GM23248 (cell line): ENCODE measurements around the gene RSPH1. TPM values are rescaled to one million over a fixed set of nuclear protein-coding genes. Genes with fewer than 3 reads are reported as not detected.

ENCODE experiments used
- DNase-seq: peaks from one replicate; pipeline ENCODE4 v3.0.0-alpha.2; 2015
- H2AFZ ChIP-seq: fragments of 200-600 bp; sonication (generic); 2 replicates; pipeline ENCODE4 v1.6.1; 2016; ENCODE audit warnings: antibody characterized with exemption
- H3F3A ChIP-seq: fragments of 200-600 bp; sonication (generic); 2 replicates; pipeline ENCODE4 v1.6.1; 2016; ENCODE audit warnings: mild to moderate bottlenecking, antibody characterized with exemption, mixed run types; ENCODE audit not compliant: insufficient read depth
- H3K27ac ChIP-seq: fragments of 200-600 bp; sonication (generic); 2 replicates; pipeline ENCODE4 v1.5.1; 2016; ENCODE audit warnings: mild to moderate bottlenecking
- H3K27me3 ChIP-seq: fragments of 200-600 bp; sonication (generic); replicated peaks from 2 replicates; pipeline ENCODE4 v1.6.1; 2016; ENCODE audit warnings: mild to moderate bottlenecking; ENCODE audit not compliant: insufficient read depth
- H3K36me3 ChIP-seq: fragments of 200-600 bp; sonication (generic); 2 replicates; pipeline ENCODE4 v1.6.1; 2016; ENCODE audit warnings: low read depth, mild to moderate bottlenecking
- H3K4me1 ChIP-seq: fragments of 200-600 bp; sonication (generic); 2 replicates; pipeline ENCODE4 v1.6.1; 2016; ENCODE audit warnings: mild to moderate bottlenecking; ENCODE audit not compliant: insufficient read depth
- H3K4me2 ChIP-seq: fragments of 200-600 bp; sonication (generic); one replicate; pipeline ENCODE4 v1.6.1; 2016; ENCODE audit warnings: mild to moderate bottlenecking; ENCODE audit not compliant: unreplicated experiment
- H3K4me3 ChIP-seq: fragments of 200-600 bp; sonication (generic); 2 replicates; pipeline ENCODE4 v1.5.1; 2016; ENCODE audit warnings: mild to moderate bottlenecking
- H3K79me2 ChIP-seq: fragments of 200-600 bp; sonication (generic); 2 replicates; pipeline ENCODE4 v1.6.1; 2016; ENCODE audit warnings: mild to moderate bottlenecking; ENCODE audit not compliant: insufficient read depth
- H3K9ac ChIP-seq: fragments of 200-600 bp; sonication (generic); 2 replicates; pipeline ENCODE4 v1.6.1; 2016; ENCODE audit warnings: mild to moderate bottlenecking
- H3K9me2 ChIP-seq: fragments of 200-600 bp; sonication (generic); 2 replicates; pipeline ENCODE4 v1.6.1; 2016; ENCODE audit warnings: mixed run types, mild to moderate bottlenecking, moderate library complexity; ENCODE audit not compliant: insufficient read depth
- H3K9me3 ChIP-seq: fragments of 200-600 bp; sonication (generic); one replicate; pipeline ENCODE4 v1.6.1; 2017; ENCODE audit warnings: low read depth
- H4K20me1 ChIP-seq: fragments of 200-600 bp; sonication (generic); 2 replicates; pipeline ENCODE4 v1.6.0; 2016; ENCODE audit not compliant: insufficient read depth
- EZH2 ChIP-seq: fragments of 200-600 bp; sonication (generic); IDR thresholded peaks from 2 replicates; pipeline ENCODE4 v1.6.1; 2018; ENCODE audit warnings: antibody characterized with exemption, mild to moderate bottlenecking; ENCODE audit not compliant: insufficient read depth, poor library complexity, severe bottlenecking
- EZH2phosphoT487 ChIP-seq: fragments of 200-600 bp; sonication (generic); IDR thresholded peaks from 2 replicates; pipeline ENCODE4 v1.6.1; 2018; ENCODE audit warnings: antibody characterized with exemption, moderate library complexity, mild to moderate bottlenecking, low read depth; ENCODE audit not compliant: insufficient read depth
- WGBS, 2 experiments: methylation state at CpG; one replicate each; pipeline ENCODE4 v1.1.6; 2015 to 2017; ENCODE audit warnings: low lambda C conversion rate in 2 of 2, low coverage in 1 of 2; ENCODE audit errors: missing lambda C conversion rate in 2 of 2; 5-methylcytosine and 5-hydroxymethylcytosine counted together
- in situ Hi-C: fragments of 300-500 bp; cut with MboI; formaldehyde crosslinking; loops from 2 replicates; pipeline ENCODE4 v1.15.0; 2020
- polyA plus RNA-seq: library from polyadenylated mRNA; unstranded; fragments of >200 nt; fragmentation: Nextera tagmentation; extraction: Ambion mirVana; gene quantifications from 2 replicates; pipeline ENCODE4 v1.2.1, GENCODE V29; 2016
- total RNA-seq: library from RNA; depleted of rRNA; stranded (reverse); fragments of >200 nt; shearing (Covaris generic); gene quantifications from 2 replicates; pipeline ENCODE4 v1.2.3, GENCODE V29; 2014

The RSPH1 gene
- total and polyA plus RNA-seq, 2 experiments from 2014 or later = 0.32 TPM; not detected in 1

DNA sequence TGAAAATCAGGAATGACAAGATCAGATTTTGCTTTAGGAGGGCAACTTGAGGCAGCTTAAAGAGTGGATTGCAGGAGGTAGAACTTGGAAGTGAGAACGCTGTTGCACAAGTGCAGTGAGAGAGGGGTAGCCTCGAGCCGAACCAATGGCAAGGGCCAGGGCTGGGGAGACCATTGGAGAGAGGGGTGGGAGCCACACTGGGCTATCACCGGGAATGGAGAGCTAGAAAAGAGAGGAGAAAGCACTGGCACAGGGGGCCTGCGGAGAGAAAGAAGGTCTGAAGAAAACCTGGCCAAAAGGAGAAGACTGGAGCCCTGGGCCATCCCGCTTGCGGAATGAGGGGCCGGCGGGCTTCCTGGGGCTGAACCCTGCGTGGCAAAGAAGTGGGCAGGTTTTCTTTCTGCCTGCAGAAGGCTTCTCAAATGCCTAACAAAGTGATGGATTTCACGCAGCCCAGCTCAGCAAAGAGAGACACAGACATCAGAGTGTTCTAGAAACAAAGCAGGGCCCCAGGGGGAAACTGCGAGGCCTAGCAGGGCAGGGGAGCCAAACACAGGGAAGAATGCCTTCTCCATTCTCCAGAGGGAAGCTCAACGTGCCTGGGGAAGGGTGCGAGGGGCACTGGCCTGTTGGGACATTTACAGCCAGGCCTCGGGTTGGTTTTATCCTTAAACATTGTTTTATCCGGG is 16.5 kb upstream of the RSPH1 start:
- 90 to 92% methylated on average over 16 of the region's 16 CpGs for WGBS, 2 experiments
- no peak overlapping the region for H3K4me2 ChIP-seq
- in situ Hi-C loops = no loop called here

DNA sequence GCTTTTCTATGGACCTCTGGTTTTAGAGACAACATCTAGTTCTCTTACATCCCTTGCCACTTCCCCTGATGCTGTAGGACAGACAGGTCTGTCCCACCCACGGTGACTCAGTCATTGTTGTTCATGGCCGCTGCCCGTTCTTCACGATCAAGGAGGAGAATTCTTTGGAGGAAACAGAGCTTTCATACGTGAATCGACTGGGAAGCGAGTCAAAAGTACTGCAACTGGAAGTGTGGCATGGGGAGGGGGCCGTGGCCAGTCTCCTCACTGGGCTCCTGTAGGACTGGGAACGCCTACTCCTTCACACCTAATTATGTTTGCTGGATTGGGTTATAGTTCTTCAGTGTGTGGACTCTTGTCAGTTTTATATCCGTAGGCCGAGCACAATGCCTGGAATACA is 13.2 kb upstream of the RSPH1 start:
- Histone ChIP-seq H3K27ac (no peak overlapping the region), H3K4me3 (no peak overlapping the region), H2AFZ (no peak overlapping the region), H3K36me3 (no peaks in the 10 kb centered on the region), H3K9me2 (no peaks in the 10 kb centered on the region), H3K9me3 (no peaks in the 10 kb centered on the region), H3K79me2 (no peaks in the 10 kb centered on the region), H3K9ac (no peak overlapping the region), H3F3A (no peaks in the 10 kb centered on the region), H3K27me3 (peaks cover 23% of the 10 kb centered on the region), H4K20me1 (no peaks in the 10 kb centered on the region), H3K4me2 (no peak overlapping the region), H3K4me1 (no peaks in the 10 kb centered on the region)
- in situ Hi-C loops = no loop called here
- 65 to 70% methylated on average over 11 of the region's 11 CpGs for WGBS, 2 experiments
- TF ChIP-seq EZH2 (no peak), EZH2phosphoT487 (no peak)
- DNase-seq = no peak

More for the DNA sequence above, 16.5 kb upstream of the RSPH1 start:
- Histone ChIP-seq H3F3A (no peaks in the 10 kb centered on the region), H2AFZ (no peak overlapping the region), H3K79me2 (no peaks in the 10 kb centered on the region), H3K9me3 (no peaks in the 10 kb centered on the region), H3K36me3 (no peaks in the 10 kb centered on the region), H3K9me2 (no peaks in the 10 kb centered on the region), H3K27me3 (peaks cover 38% of the 10 kb centered on the region), H3K27ac (no peak overlapping the region), H3K4me1 (no peaks in the 10 kb centered on the region), H3K4me3 (no peak overlapping the region), H4K20me1 (no peaks in the 10 kb centered on the region), H3K9ac (no peak overlapping the region)
- DNase-seq = no peak
- TF ChIP-seq EZH2 (no peak), EZH2phosphoT487 (no peak)

DNA sequence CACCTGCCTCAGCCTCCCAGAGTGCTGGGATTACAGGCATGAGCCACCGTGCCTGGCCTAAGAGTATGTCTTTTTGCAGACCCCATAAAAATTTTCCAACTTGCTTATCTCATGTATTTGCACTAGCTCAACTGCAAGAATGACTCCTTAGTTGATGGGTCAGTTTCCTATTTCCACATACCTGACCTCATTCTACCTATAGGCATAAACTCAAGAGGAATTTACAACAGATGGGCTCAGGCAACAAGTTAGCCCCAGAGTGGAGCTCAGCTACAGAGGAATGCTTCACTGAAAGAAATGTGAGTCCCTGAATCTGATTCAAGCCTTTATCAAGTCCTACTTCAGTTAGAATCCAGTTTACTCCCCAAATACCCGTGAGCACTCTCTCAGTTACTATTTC is 12.3 kb upstream of the RSPH1 start:
- no peak overlapping the region for H3K4me2 ChIP-seq
- no peak overlapping the region for H3K9ac ChIP-seq
- no peak overlapping the region for H3K4me3 ChIP-seq
- peaks cover 20% of the 10 kb centered on the region; the same call in 1 of the 2 replicates for H3K27me3 ChIP-seq
- no peaks in the 10 kb centered on the region for H4K20me1 ChIP-seq
- H3K4me1 ChIP-seq = no peaks in the 10 kb centered on the region
- no peak overlapping the region for H2AFZ ChIP-seq
- DNase-seq = no peak
- H3K36me3 ChIP-seq = no peaks in the 10 kb centered on the region
- WGBS, 2 experiments = 59% methylated on average over 2 of the region's 2 CpGs
- H3K27ac ChIP-seq = no peak overlapping the region
- no peaks in the 10 kb centered on the region for H3K79me2 ChIP-seq
- no peaks in the 10 kb centered on the region for H3F3A ChIP-seq
- no peaks in the 10 kb centered on the region for H3K9me2 ChIP-seq
- in situ Hi-C loops = no loop called here
- no peak for TF ChIP-seq EZH2
- TF ChIP-seq EZH2phosphoT487 = no peak
- no peaks in the 10 kb centered on the region for H3K9me3 ChIP-seq

DNA sequence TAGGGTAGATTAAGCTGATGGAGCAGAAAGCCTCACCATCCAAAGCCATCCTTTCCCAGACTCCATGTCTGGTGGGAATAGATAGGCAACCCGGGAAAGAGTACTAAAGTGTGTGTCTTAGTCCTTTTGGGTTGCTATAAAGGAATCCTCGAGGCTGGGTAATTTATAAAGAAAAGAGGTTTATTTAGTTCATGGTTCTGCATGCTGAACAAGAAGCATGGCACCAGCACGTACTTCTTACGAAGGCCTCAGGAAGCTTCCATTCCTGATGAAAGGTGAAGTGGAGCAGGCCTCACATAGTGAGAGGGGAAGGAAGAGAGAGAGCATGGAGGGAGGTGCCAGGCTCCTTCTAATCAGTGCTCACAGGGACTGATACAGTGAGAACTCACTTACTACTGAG is 11.4 kb upstream of the RSPH1 start:
- Histone ChIP-seq H3K9me2 (no peaks in the 10 kb centered on the region), H3K4me2 (no peak overlapping the region), H4K20me1 (no peaks in the 10 kb centered on the region), H3K4me1 (no peaks in the 10 kb centered on the region), H3K27me3 (peaks cover 20% of the 10 kb centered on the region; the same call in 1 of the 2 replicates), H3K27ac (no peak overlapping the region), H3K9ac (no peak overlapping the region), H3K9me3 (no peaks in the 10 kb centered on the region), H3K36me3 (no peaks in the 10 kb centered on the region), H3K4me3 (no peak overlapping the region), H2AFZ (no peak overlapping the region), H3K79me2 (no peaks in the 10 kb centered on the region), H3F3A (no peaks in the 10 kb centered on the region)
- TF ChIP-seq EZH2 (no peak), EZH2phosphoT487 (no peak)
- in situ Hi-C loops = no loop called here
- DNase-seq = no peak
- WGBS, 2 experiments = 46 to 53% methylated on average over 4 of the region's 4 CpGs

DNA sequence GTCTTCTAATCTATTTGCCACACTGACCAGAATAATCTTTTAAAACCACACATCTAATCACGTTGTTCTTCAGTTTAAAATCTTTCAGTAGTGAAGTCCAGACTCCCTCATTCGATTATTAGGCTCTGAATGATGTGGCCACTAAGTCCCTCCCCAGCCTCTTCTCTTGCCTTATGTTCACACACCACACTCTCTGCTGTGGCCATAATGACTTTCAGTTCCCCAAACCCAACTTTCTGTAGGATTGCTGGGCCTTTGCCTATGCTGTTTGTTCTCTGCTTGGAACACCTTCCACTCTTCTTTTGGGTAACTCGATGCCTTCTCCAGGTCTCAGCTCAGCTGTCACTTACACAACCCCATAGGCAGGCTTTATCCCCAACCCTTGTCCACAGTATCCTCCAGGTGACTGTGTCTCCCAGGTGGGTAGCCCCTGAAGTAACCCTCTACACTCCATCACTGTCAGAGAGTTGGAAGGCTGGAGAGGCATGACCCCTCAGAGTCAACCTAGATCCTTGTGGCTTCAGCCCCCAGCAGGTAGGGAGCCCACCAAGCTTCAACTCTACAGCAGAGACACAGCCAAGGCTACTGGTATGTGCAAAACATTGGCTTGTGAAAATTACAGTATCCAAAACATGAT is 9.2 kb upstream of the RSPH1 start:
- no peak overlapping the region for H3K27ac ChIP-seq
- no peak overlapping the region for H3K4me2 ChIP-seq
- 14 to 19% methylated on average over 3 of the region's 3 CpGs for WGBS, 2 experiments
- no peaks in the 10 kb centered on the region for H3K9me2 ChIP-seq
- DNase-seq = no peak
- TF ChIP-seq EZH2 (no peak), EZH2phosphoT487 (no peak)
- in situ Hi-C loops = no loop called here
- H3K9me3 ChIP-seq = no peaks in the 10 kb centered on the region
- 0 out of 2 replicates have a peak, but pooled peaks cover 11% of the 10 kb centered on the region for H3K27me3 ChIP-seq
- no peaks in the 10 kb centered on the region for H3K36me3 ChIP-seq
- H3K79me2 ChIP-seq = no peaks in the 10 kb centered on the region
- no peaks in the 10 kb centered on the region for H4K20me1 ChIP-seq
- no peaks in the 10 kb centered on the region for H3K4me1 ChIP-seq
- no peak overlapping the region for H3K4me3 ChIP-seq
- H3F3A ChIP-seq = no peaks in the 10 kb centered on the region
- no peak overlapping the region for H3K9ac ChIP-seq
- no peak overlapping the region for H2AFZ ChIP-seq
